Mesendoderm (in vitro differentiated cells): ENCODE measurements around the gene IRAK3.

Source experiments
- DNase-seq: peaks from one replicate; pipeline ENCODE4 v3.0.0; 2013
- H2AK5ac ChIP-seq: 2 replicates; pipeline ENCODE4 v1.6.1; 2013; ENCODE audit warnings: low read length, inconsistent platforms
- H2BK120ac ChIP-seq: 2 replicates; pipeline ENCODE4 v1.6.1; 2013; ENCODE audit warnings: low read depth, mild to moderate bottlenecking, low read length, moderate library complexity, mixed read lengths
- H2BK15ac ChIP-seq: replicated peaks from 2 replicates; pipeline ENCODE4 v1.6.1; 2013; ENCODE audit warnings: low read depth, mild to moderate bottlenecking, moderate library complexity
- H2BK5ac ChIP-seq: 2 replicates; pipeline ENCODE4 v1.6.1; 2013; ENCODE audit warnings: low read length, inconsistent platforms
- H3K18ac ChIP-seq: 2 replicates; pipeline ENCODE4 v1.6.1; 2013; ENCODE audit warnings: mild to moderate bottlenecking, low read length, mixed read lengths
- H3K23ac ChIP-seq: one replicate; pipeline ENCODE4 v1.6.1; 2013; ENCODE audit warnings: low read length
- H3K27ac ChIP-seq: 2 replicates; pipeline ENCODE4 v1.5.1; 2013; ENCODE audit warnings: low read depth, mild to moderate bottlenecking, inconsistent platforms, low read length, moderate library complexity
- H3K27me3 ChIP-seq: 2 replicates; pipeline ENCODE4 v1.6.1; 2013; ENCODE audit warnings: low read length, control low read depth, mild to moderate bottlenecking, inconsistent platforms; ENCODE audit not compliant: insufficient read depth, poor library complexity
- H3K36me3 ChIP-seq: 2 replicates; pipeline ENCODE4 v1.6.1; 2013; ENCODE audit warnings: low read length, inconsistent platforms; ENCODE audit not compliant: control insufficient read depth, insufficient read depth
- H3K4ac ChIP-seq: one replicate; pipeline ENCODE4 v1.6.1; 2013; ENCODE audit warnings: low read depth, mild to moderate bottlenecking, low read length, moderate library complexity
- H3K4me1 ChIP-seq: 2 replicates; pipeline ENCODE4 v1.6.1; 2013; ENCODE audit warnings: low read depth, low read length, inconsistent platforms; ENCODE audit not compliant: control insufficient read depth
- H3K4me2 ChIP-seq: 2 replicates; pipeline ENCODE4 v1.6.1; 2013; ENCODE audit warnings: low read length
- H3K4me3 ChIP-seq: 2 replicates; pipeline ENCODE4 v1.5.1; 2013; ENCODE audit warnings: mild to moderate bottlenecking, low read length
- H3K56ac ChIP-seq: one replicate; pipeline ENCODE4 v1.6.1; 2013; ENCODE audit warnings: low read length
- H3K79me1 ChIP-seq: 2 replicates; pipeline ENCODE4 v1.6.1; 2013; ENCODE audit warnings: low read length, inconsistent platforms
- H3K79me2 ChIP-seq: 2 replicates; pipeline ENCODE4 v1.6.1; 2013; ENCODE audit warnings: mild to moderate bottlenecking, low read length; ENCODE audit not compliant: control insufficient read depth, insufficient read depth
- H3K9ac ChIP-seq: 2 replicates; pipeline ENCODE4 v1.6.1; 2013; ENCODE audit warnings: low read length, inconsistent platforms
- H4K5ac ChIP-seq: one replicate; pipeline ENCODE4 v1.6.1; 2013; ENCODE audit warnings: low read length
- H4K8ac ChIP-seq: one replicate; pipeline ENCODE4 v1.6.1; 2013; ENCODE audit warnings: low read depth, mild to moderate bottlenecking, control low read depth, low read length, moderate library complexity
- WGBS: extraction: QIAGEN DNeasy Blood & Tissue Kit; methylation state at CpG from one replicate; pipeline ENCODE4 v1.1.7; 2013; ENCODE audit warnings: low lambda C conversion rate, missing lambda C conversion rate; ENCODE audit not compliant: insufficient coverage; ENCODE audit errors: extremely low coverage; 5-methylcytosine and 5-hydroxymethylcytosine counted together

The IRAK3 gene

DNA sequence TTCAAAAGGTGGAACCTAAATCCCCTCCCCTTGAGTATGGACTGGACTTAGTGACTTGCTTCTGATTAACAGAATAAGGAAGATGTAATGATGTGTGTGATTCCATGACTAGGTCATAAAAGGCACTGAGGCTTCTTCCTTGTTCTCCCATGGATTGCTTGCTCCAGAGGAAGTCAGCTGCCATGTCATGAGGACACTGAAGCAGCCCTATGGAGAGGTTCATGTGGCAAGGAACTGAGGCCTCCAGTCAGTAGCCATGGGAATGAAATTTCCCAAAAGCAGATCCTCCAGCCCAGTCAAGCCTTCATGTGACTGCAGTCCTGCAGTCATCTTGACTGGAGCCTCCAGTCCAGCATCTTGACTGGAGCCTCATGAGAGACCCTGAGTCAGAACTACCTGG lies 29.9 kb upstream of the IRAK3 start:
- Histone ChIP-seq H3K23ac (no peak overlapping the region), H3K56ac (no peak overlapping the region), H2BK120ac (no peak overlapping the region), H3K4me2 (no peak overlapping the region), H3K79me1 (no peaks in the 10 kb centered on the region), H3K4me1 (no peaks in the 10 kb centered on the region), H2BK15ac (no peak overlapping the region), H3K79me2 (peaks cover under 1% of the 10 kb centered on the region), H3K18ac (no peak overlapping the region), H4K5ac (no peak overlapping the region), H3K27me3 (no peaks in the 10 kb centered on the region), H2BK5ac (no peak overlapping the region), H3K4me3 (no peak overlapping the region), H4K8ac (no peak overlapping the region), H3K9ac (no peak overlapping the region), H3K4ac (no peak overlapping the region), H2AK5ac (no peak overlapping the region), H3K27ac (no peak overlapping the region), H3K36me3 (no peaks in the 10 kb centered on the region)
- no peak for DNase-seq

DNA sequence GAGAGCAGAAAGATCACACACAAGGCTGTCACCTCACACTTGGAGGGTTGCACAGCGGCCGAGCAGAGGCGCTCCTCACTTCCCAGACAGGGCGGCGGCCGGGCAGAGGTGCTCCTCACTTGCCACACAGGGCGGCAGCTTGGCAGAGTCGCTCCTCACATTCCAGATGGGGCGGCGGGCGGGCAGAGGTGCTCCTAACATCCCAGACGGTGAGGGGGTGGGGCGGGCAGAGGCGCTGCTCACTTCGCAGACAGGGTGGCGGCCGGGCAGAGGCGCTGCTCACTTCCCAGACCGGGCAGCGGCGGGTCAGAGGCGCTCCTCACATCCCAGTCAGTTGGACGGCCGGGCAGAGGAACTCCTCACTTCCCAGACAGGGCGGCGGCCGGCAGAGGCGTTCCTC lies 28.3 kb upstream of the IRAK3 start:
- H3K27ac ChIP-seq = no peak overlapping the region
- no peak overlapping the region for H2BK15ac ChIP-seq
- H2BK5ac ChIP-seq = no peak overlapping the region
- no peak overlapping the region for H3K18ac ChIP-seq
- no peaks in the 10 kb centered on the region for H3K36me3 ChIP-seq
- H3K79me2 ChIP-seq = peaks cover 2% of the 10 kb centered on the region
- no CpG with 5 or more reads among the region's 28 CpGs for WGBS
- H3K79me1 ChIP-seq = no peaks in the 10 kb centered on the region
- no peak overlapping the region for H3K4ac ChIP-seq
- no peak overlapping the region for H2BK120ac ChIP-seq
- H3K4me1 ChIP-seq = no peaks in the 10 kb centered on the region
- no peak overlapping the region for H3K4me3 ChIP-seq
- H3K4me2 ChIP-seq = no peak overlapping the region
- no peak overlapping the region for H3K56ac ChIP-seq
- H2AK5ac ChIP-seq = no peak overlapping the region
- H4K8ac ChIP-seq = no peak overlapping the region
- H3K23ac ChIP-seq = no peak overlapping the region
- H3K27me3 ChIP-seq = no peaks in the 10 kb centered on the region
- no peak overlapping the region for H4K5ac ChIP-seq
- DNase-seq = no peak
- no peak overlapping the region for H3K9ac ChIP-seq

DNA sequence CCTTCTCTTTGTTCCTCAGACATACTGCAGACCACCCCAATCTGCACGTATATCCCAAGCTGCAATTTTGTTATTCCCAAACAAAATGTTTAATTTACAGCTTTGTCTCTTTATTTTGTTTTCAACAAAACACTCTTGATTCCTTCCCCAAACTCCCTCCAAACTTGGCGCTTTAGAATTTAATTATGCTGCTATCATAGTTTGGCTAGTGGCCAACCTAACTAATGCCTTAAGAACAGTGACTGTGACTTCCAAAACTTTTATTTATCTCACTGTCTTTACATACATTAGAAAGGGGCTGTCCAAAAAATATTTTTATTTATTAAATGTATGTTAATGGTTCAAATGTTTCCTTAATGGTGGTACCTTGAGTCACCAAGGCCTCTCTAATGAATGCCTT lies 26.3 kb upstream of the IRAK3 start:
- H3K4ac ChIP-seq = no peak overlapping the region
- DNase-seq = no peak
- H4K8ac ChIP-seq = no peak overlapping the region
- H3K23ac ChIP-seq = no peak overlapping the region
- H3K79me2 ChIP-seq = peaks cover 2% of the 10 kb centered on the region
- no peak overlapping the region for H4K5ac ChIP-seq
- no peaks in the 10 kb centered on the region for H3K27me3 ChIP-seq
- H2AK5ac ChIP-seq = no peak overlapping the region
- no peak overlapping the region for H3K9ac ChIP-seq
- H3K4me3 ChIP-seq = no peak overlapping the region
- no CpG with 5 or more reads among the region's 2 CpGs for WGBS
- H3K4me1 ChIP-seq = no peaks in the 10 kb centered on the region
- no peak overlapping the region for H2BK120ac ChIP-seq
- H3K4me2 ChIP-seq = no peak overlapping the region
- no peak overlapping the region for H2BK5ac ChIP-seq
- H3K36me3 ChIP-seq = no peaks in the 10 kb centered on the region
- H3K56ac ChIP-seq = no peak overlapping the region
- no peak overlapping the region for H3K18ac ChIP-seq
- no peaks in the 10 kb centered on the region for H3K79me1 ChIP-seq
- H2BK15ac ChIP-seq = no peak overlapping the region
- H3K27ac ChIP-seq = no peak overlapping the region

DNA sequence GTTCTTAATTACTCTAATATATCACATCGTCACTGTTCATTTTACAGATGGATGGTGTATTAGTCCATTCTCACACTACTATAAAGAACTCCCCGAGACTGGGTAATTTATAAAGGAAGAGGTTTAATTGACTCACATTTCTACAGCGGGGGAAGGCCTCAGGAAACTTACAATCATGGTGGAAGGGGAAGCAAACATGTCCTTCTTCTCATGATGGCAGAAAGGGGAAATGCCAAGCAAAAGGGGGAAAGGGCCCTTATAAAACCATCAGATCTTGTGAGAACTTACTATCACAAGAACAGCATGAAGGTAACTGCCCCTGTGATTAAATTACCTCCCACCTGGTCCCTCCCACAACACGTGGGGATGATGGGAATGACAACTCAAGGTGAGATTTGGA lies 25.7 kb upstream of the IRAK3 start:
- DNase-seq = no peak
- WGBS = no CpG with 5 or more reads among the region's 4 CpGs
- Histone ChIP-seq H2BK15ac (no peak overlapping the region), H3K36me3 (no peaks in the 10 kb centered on the region), H3K4ac (no peak overlapping the region), H3K79me2 (peaks cover 2% of the 10 kb centered on the region), H3K23ac (no peak overlapping the region), H3K9ac (no peak overlapping the region), H4K5ac (no peak overlapping the region), H3K27ac (no peak overlapping the region), H3K18ac (no peak overlapping the region), H2AK5ac (no peak overlapping the region), H3K56ac (no peak overlapping the region), H2BK5ac (no peak overlapping the region), H4K8ac (no peak overlapping the region), H3K4me3 (no peak overlapping the region), H3K4me2 (no peak overlapping the region), H3K4me1 (no peaks in the 10 kb centered on the region), H3K79me1 (no peaks in the 10 kb centered on the region), H2BK120ac (no peak overlapping the region), H3K27me3 (no peaks in the 10 kb centered on the region)

DNA sequence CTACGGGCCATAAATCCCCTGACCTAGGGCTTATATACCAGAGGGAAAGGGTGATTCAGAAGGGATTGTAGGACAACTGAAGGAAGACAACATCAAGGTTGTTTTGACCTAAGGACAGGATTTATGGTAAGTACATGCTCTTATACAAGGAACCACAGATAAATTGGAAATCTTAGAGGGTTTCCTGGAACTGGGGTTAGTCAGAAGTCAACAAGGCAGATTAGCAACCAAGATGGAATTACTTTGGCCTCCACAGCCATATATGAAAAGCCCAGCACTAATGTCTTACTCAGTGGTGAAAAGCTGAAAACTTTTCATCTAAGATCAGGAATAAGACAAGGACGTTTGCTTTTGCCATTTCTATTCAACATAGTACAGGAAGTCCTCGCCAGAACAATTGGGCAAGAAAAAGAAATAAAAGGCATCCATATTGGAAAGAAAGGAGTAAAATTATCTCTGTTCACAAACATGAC lies 24.6 kb upstream of the IRAK3 start:
- Histone ChIP-seq H3K56ac (no peak overlapping the region), H3K79me2 (peaks cover 2% of the 10 kb centered on the region), H2AK5ac (no peak overlapping the region), H3K79me1 (peaks cover 2% of the 10 kb centered on the region), H4K5ac (no peak overlapping the region), H3K27me3 (no peaks in the 10 kb centered on the region), H3K36me3 (no peaks in the 10 kb centered on the region), H3K23ac (no peak overlapping the region), H3K18ac (no peak overlapping the region), H2BK120ac (no peak overlapping the region), H3K4me1 (no peaks in the 10 kb centered on the region), H3K4me3 (no peak overlapping the region), H4K8ac (no peak overlapping the region), H3K4ac (no peak overlapping the region), H2BK5ac (no peak overlapping the region), H2BK15ac (no peak overlapping the region), H3K9ac (no peak overlapping the region), H3K27ac (no peak overlapping the region), H3K4me2 (no peak overlapping the region)
- no peak for DNase-seq
- WGBS = no CpG with 5 or more reads among the region's 3 CpGs

DNA sequence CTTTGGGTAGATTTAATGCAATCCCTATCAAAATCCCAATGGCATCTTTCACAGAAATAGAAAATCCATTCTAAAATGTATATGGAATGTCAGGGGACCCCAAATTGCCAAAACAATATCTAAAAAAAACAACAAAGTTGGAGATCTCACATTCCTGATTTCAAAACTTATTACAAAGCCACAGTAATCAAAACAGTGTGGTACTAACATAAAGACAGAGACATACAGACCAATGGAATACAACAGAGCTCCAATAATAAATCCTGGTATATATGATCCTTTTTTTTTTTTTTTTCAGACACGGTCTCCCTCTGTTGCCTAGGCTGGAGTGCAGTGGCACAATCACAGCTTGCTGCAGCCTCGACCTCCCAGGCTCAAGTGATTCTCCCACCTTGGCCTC lies 23.9 kb upstream of the IRAK3 start:
- Histone ChIP-seq H4K5ac (no peak overlapping the region), H3K27ac (no peak overlapping the region), H3K4me3 (no peak overlapping the region), H3K56ac (no peak overlapping the region), H2BK15ac (no peak overlapping the region), H2BK5ac (no peak overlapping the region), H3K4ac (no peak overlapping the region), H3K18ac (no peak overlapping the region), H3K23ac (no peak overlapping the region), H3K79me2 (peaks cover 2% of the 10 kb centered on the region), H3K36me3 (no peaks in the 10 kb centered on the region), H4K8ac (no peak overlapping the region), H3K9ac (no peak overlapping the region), H3K4me2 (no peak overlapping the region), H3K4me1 (no peaks in the 10 kb centered on the region), H2BK120ac (no peak overlapping the region), H3K79me1 (peaks cover 2% of the 10 kb centered on the region), H3K27me3 (no peaks in the 10 kb centered on the region), H2AK5ac (no peak overlapping the region)
- WGBS = no CpG with 5 or more reads among the region's 2 CpGs
- DNase-seq = no peak
